IPS-20b (cell line): Measurements from ENCODE around the gene RIC8B.
A peak's percentile ranks its signal among the peaks of the same experiment; 100 is the strongest.
"Not testable (repeated sequence)": the region's sequence is repeated elsewhere in the genome, so short reads cannot be mapped to it uniquely, and the experiment has no call there.

Experiments
- H3K27ac ChIP-seq: one replicate; pipeline ENCODE4 v1.5.1; 2013; ENCODE audit warnings: low read length
- H3K27me3 ChIP-seq: 2 replicates; pipeline ENCODE4 v1.6.1; 2013; ENCODE audit warnings: mild to moderate bottlenecking, low read length, inconsistent platforms; ENCODE audit not compliant: insufficient read depth
- H3K36me3 ChIP-seq: 2 replicates; pipeline ENCODE4 v1.6.1; 2013; ENCODE audit warnings: low read depth, mild to moderate bottlenecking, inconsistent platforms, low read length, moderate library complexity; ENCODE audit not compliant: insufficient read depth
- H3K4me1 ChIP-seq: 2 replicates; pipeline ENCODE4 v1.6.1; 2013; ENCODE audit warnings: mild to moderate bottlenecking, control low read depth, inconsistent platforms, low read length, moderate library complexity; ENCODE audit not compliant: insufficient read depth
- H3K4me3 ChIP-seq: 2 replicates; pipeline ENCODE4 v1.5.1; 2013; ENCODE audit warnings: mild to moderate bottlenecking, low read length, inconsistent platforms
- H3K9ac ChIP-seq: 2 replicates; pipeline ENCODE4 v1.6.1; 2013; ENCODE audit warnings: low read depth, mild to moderate bottlenecking, inconsistent platforms, low read length, moderate library complexity
- H3K9me3 ChIP-seq: 2 replicates; pipeline ENCODE4 v1.6.1; 2013; ENCODE audit warnings: mild to moderate bottlenecking, low read depth, low read length, inconsistent platforms; ENCODE audit not compliant: insufficient read depth

RIC8B gene

DNA sequence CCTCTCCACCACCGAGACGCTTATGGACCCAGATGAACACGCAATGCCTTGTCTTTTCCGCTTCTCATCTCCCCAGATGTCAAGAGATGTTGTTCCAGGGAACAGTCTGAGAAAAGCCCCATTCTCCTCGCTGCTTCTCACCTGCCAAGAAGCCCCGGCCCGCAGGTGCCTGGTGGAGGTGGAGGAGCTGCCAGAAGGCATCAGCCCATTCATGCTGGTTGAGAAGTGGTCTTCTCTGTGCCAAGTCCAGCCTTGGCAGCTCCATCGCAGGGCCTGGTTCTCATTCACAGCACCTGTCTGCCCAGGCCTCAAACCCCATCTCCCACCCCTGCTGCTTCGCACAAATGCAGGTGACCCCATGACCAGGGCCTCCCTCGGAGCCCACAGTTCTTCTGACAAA, 139.0 kb downstream of the RIC8B start:
- Histone ChIP-seq H3K4me3 (no peak overlapping the region), H3K4me1 (peaks cover 8% of the 10 kb centered on the region; the same call in 1 of the 2 replicates), H3K27ac (no peak overlapping the region), H3K9me3 (no peaks in the 10 kb centered on the region), H3K36me3 (no peaks in the 10 kb centered on the region), H3K27me3 (no peaks in the 10 kb centered on the region), H3K9ac (no peak overlapping the region)

DNA sequence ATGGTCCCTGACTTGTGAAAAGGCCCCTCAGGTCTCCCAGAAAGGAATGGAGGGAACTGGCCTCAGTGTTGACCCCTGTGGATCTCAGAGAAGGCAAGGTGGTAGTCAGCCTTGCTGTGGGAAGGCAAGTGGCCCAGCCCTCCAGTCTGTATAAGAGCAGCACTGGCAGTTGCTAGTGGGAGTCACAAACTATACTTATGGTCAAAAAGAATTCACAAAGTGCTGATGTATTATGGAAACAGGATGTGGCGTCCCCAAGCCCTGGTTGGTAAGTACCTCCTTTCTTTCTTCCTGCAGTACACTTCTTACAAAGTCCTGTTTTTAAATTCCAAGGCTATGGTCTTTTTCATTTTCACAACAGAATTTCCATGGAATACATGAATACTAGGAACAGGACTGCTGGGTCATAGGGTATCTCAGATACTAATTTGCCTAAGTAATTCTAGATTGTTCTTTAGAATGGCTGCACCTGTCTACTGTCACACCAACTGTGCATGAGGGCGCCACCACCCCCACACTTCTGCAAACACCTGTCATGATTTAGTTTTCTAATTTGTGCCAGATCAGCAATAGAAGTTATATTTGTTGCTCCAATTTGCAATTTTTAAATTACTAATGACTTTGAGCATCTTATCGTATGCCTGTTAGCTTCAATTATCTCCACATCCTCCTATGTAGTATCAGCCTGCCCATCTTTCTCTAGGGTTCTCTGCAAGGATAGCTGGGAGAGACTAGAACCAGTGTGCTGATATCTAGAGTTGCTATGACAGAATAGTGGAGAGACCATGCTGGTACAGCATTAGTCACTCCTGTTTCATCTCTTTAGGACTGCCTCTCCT, 140.5 kb downstream of the RIC8B start:
- no peak overlapping the region for H3K4me3 ChIP-seq
- no peaks in the 10 kb centered on the region for H3K9me3 ChIP-seq
- no peaks in the 10 kb centered on the region for H3K36me3 ChIP-seq
- H3K27me3 ChIP-seq = no peaks in the 10 kb centered on the region
- H3K4me1 ChIP-seq = peaks cover 19% of the 10 kb centered on the region; the same call in 1 of the 2 replicates
- H3K9ac ChIP-seq = no peak overlapping the region
- H3K27ac ChIP-seq = no peak overlapping the region

DNA sequence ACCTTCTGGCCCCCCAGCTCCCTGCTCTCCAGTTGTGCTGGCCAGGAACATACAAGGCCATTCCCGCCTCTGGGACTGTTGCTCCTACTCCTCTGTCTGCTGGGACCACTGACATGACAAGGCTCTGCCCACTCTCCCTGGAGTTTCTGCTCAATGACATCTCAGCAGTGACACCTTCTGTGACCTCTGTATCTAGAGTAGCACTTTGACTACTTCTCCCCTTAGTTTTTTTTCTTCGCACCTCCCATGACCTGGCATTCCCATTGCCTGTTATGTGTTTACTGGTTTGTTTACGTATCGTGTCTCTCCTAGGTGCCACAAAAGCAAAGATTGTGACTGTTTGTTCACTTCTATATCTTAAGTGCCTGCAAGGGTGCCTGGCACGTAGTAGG, 141.1 kb downstream of the RIC8B start:
- H3K4me3 ChIP-seq = no peak overlapping the region
- H3K9me3 ChIP-seq = no peaks in the 10 kb centered on the region
- peaks cover 19% of the 10 kb centered on the region; the same call in 1 of the 2 replicates for H3K4me1 ChIP-seq
- no peak overlapping the region for H3K9ac ChIP-seq
- H3K27ac ChIP-seq = no peak overlapping the region
- H3K27me3 ChIP-seq = no peaks in the 10 kb centered on the region
- H3K36me3 ChIP-seq = no peaks in the 10 kb centered on the region

DNA sequence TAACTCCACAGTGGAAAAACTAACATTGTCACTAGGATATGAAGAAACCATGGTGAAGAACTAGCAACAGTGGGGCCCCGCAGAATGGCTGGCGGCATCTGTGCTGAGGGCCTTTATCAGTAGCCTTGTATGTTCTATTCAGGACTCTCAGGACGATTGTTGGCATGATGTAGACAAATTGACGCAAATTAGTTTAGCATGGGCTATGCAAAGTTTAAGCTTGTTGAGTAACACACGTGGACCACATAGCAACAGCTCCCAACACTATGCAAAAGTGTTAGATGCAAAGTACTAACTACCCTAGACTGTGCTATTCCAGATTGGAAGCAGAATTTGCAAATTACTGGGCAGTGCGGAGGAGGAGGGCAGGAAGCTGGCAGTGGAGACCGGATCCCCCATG, 143.0 kb downstream of the RIC8B start:
- no peaks in the 10 kb centered on the region for H3K27me3 ChIP-seq
- no peak overlapping the region for H3K4me3 ChIP-seq
- H3K9ac ChIP-seq = no peak overlapping the region
- no peak overlapping the region for H3K27ac ChIP-seq
- H3K36me3 ChIP-seq = no peaks in the 10 kb centered on the region
- H3K4me1 ChIP-seq = peaks cover 19% of the 10 kb centered on the region; the same call in 1 of the 2 replicates
- no peaks in the 10 kb centered on the region for H3K9me3 ChIP-seq

DNA sequence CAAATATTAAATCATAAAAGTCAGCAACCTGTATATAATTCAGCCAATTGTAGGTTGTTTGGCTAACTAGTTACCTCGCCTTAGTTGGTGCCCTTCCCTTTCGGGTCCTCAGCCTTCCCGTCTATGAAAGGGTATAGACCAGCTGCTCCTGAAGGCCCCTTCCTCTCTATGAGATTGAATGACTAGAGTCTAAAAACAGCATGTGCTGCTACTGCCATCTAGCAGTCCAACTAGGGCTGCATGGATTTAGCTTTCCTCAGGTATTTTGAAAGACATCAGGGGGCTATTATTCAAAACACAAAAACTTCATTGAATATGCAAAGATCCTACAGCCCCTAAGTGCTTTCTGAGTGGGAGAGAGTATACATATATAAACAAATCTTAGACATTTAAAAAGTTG, 144.3 kb downstream of the RIC8B start:
- Histone ChIP-seq H3K4me3 (peak overlapping the region; percentile 34; the same call in 1 of the 2 replicates), H3K9ac (no peak overlapping the region), H3K27me3 (no peaks in the 10 kb centered on the region), H3K36me3 (no peaks in the 10 kb centered on the region), H3K27ac (no peak overlapping the region), H3K4me1 (peaks cover 19% of the 10 kb centered on the region; the same call in 1 of the 2 replicates), H3K9me3 (no peaks in the 10 kb centered on the region)

DNA sequence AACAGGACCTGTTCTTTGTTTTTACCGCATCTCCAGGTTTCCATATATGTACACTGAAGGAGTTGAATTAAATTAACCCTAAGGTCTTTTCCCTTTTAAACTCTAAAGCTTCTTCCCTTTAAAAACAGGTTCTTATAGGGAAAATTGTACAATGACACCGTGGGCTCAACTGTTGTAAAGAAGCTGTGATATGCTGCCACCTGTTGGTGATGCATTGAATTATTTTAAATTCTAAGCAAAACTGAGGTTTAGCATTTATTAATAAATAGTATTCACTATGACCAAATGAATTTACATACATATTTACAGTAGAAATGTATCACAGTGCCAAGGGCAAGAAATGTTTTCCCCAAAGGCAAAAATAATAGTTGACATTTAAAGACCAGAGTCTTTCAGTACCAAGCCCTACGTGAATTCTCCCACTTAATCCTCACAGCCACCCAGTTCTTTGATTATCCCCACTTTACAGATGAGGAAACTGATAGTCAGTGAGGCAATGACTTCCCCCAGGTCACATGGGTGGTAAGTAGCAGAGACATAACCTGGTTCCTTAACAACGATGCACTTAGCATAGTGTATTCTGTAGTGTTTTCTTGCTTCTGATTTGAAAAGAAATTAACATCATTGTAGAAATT, 145.5 kb downstream of the RIC8B start:
- no peak overlapping the region for H3K9ac ChIP-seq
- no peaks in the 10 kb centered on the region for H3K27me3 ChIP-seq
- peak overlapping the region; percentile 34; the same call in 1 of the 2 replicates for H3K4me3 ChIP-seq
- H3K4me1 ChIP-seq = peaks cover 19% of the 10 kb centered on the region; the same call in 1 of the 2 replicates
- H3K36me3 ChIP-seq = no peaks in the 10 kb centered on the region
- no peaks in the 10 kb centered on the region for H3K9me3 ChIP-seq
- H3K27ac ChIP-seq = no peak overlapping the region

DNA sequence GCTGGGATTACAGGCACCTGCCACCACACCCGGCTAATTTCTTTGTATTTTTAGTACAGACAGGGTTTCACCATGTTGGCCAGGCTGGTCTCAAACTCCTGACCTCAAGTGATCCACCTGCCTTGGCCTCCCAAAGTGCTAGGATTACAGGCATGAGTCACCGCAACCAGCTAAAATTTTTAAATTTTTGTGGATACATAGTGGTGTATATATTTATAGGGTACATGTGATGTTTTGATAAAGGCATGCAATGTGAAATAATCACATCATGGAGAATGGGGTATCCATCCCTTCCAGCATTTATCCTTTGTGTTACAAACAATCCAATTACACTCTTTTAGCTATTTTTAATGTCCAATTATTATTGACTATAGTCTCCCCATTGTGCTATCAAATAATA, 147.5 kb downstream of the RIC8B start:
- H3K4me3 ChIP-seq, H3K36me3 ChIP-seq, H3K27me3 ChIP-seq, H3K9ac ChIP-seq, H3K9me3 ChIP-seq, H3K27ac ChIP-seq: not testable (repeated sequence)
- H3K4me1 ChIP-seq = peaks cover 19% of the 10 kb centered on the region; the same call in 1 of the 2 replicates

DNA sequence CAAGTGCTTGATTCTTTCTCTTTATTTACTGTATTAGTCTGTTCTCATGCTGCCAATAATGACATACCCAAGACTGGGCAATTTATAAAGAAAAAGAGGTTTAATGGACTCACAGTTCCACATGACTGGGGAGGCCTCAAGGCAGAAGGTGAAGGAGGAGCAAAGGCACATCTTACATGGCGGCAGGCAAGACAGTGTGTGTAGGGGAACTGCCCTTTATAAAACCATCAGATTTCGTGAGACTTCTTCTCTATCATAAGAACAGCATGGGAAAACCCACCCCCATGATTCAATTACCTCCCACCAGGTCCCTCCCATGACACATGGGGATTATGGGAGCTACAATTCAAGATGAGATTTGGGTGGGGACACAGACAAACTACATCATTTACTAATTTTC, 149.1 kb downstream of the RIC8B start:
- not testable (repeated sequence) for H3K9ac ChIP-seq, H3K27me3 ChIP-seq, H3K9me3 ChIP-seq, H3K36me3 ChIP-seq, H3K27ac ChIP-seq, H3K4me3 ChIP-seq
- H3K4me1 ChIP-seq = peaks cover 10% of the 10 kb centered on the region; the same call in 1 of the 2 replicates

DNA sequence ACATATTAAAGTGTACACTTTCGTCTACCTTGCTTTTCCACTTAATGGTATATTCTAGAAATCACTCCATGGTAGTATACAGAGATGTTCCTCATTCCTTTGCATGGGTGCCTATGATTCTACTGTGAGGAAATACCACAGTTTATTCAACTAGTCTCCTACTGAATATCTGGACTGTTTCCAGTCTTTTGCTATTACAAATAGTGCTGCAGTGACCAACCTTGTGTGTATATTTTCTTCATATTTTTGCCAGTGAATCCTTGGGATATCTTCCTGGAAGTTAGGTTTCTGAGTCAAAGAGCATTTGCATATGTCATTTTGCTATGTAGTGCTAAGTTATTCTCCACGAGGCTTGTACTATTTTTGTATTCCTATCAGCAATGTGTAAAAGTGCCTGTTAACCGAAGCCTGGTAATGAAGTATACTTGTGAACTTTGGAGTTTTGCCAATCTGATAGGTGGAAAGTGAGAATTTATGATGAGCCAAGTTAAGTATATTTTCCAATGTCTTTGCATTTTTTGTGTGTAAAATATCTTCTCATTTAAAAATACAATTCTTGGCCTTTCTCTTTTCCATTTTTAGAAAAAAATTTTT, 149.9 kb downstream of the RIC8B start:
- no peak overlapping the region for H3K27ac ChIP-seq
- H3K9me3 ChIP-seq = no peaks in the 10 kb centered on the region
- no peaks in the 10 kb centered on the region for H3K36me3 ChIP-seq
- H3K27me3 ChIP-seq = no peaks in the 10 kb centered on the region
- H3K9ac ChIP-seq = no peak overlapping the region
- H3K4me3 ChIP-seq = no peak overlapping the region
- H3K4me1 ChIP-seq = peaks cover 5% of the 10 kb centered on the region; the same call in 1 of the 2 replicates

DNA sequence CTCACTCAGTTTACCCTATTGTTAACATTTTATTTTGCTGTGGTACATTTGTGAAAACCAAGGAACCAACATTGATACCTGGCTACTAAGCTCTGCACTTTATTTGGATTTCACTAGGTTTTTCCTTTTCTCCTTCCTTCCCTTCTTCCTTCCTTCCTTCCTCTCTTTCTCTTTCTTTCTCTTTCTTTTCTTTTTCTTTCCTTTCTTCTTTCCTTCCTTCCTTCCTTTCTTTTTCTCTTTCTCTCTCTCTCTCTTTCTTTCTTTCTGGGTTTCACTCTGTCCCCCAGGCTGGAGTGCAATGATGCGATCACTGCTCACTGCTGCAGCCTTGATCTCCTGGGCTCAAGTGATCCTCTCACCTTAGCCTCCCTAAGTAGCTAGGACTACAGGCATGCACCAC, 152.2 kb downstream of the RIC8B start:
- H3K9ac ChIP-seq = no peak overlapping the region
- no peak overlapping the region for H3K4me3 ChIP-seq
- H3K27me3 ChIP-seq = no peaks in the 10 kb centered on the region
- H3K27ac ChIP-seq = no peak overlapping the region
- H3K36me3 ChIP-seq = no peaks in the 10 kb centered on the region
- H3K9me3 ChIP-seq = no peaks in the 10 kb centered on the region
- no peaks in the 10 kb centered on the region for H3K4me1 ChIP-seq

DNA sequence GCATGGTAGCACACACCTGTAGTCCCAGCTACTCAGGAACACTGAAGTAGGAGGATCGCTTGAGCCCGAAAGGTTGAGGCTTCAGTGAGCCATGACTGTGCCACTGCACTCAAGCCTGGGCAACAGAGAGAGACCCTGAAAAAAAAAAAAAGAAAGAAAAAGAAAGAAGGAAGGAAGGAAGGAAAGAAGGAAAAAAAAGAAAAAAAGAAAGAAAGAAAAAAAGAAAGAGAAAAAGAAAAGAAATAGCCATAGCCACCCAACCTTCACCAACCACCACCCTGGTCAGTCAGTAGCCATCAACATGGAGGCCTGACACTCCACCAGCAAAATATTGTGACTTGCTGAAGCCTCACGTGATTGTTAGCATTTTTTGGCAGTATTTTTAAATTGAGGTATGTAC, 159.8 kb downstream of the RIC8B start:
- Histone ChIP-seq H3K9me3 (no peaks in the 10 kb centered on the region), H3K9ac (no peak overlapping the region), H3K36me3 (no peaks in the 10 kb centered on the region), H3K27ac (no peak overlapping the region), H3K27me3 (no peaks in the 10 kb centered on the region), H3K4me3 (no peak overlapping the region), H3K4me1 (no peaks in the 10 kb centered on the region)
